EH (cell line): ENCODE results near the gene C11orf87.

ENCODE experiments used
- DNase-seq: peaks from one replicate; pipeline ENCODE4 v3.0.0-alpha.2; 2015; ENCODE audit warnings: low read depth

The C11orf87 gene

GRCh38 chr11:109443052-109443451, 21.1 kb downstream of the C11orf87 start:
- no peak for DNase-seq

GRCh38 chr11:109454857-109455256, 32.9 kb downstream of the C11orf87 start:
- DNase-seq, result no peak
